Sigmoid colon (tissue), 7 donors: ENCODE data around the gene CCDC85B. TPM values are rescaled to one million over a fixed set of nuclear protein-coding genes. Genes with fewer than 3 reads are reported as not detected.

Experiments
- DNase-seq: peaks from one replicate; pipeline ENCODE4 v3.0.0-alpha.2; 2019
- H3K27ac ChIP-seq, 4 donors: fragments of 200-600 bp; sonication (generic); one replicate each; pipeline ENCODE4 v1.5.1; 2016 to 2019; ENCODE audit warnings: mild to moderate bottlenecking in 1 of 4
- H3K27me3 ChIP-seq, 3 donors: fragments of 200-600 bp; sonication (generic); one replicate each; pipeline ENCODE4 v1.5.1; 2019; ENCODE audit warnings: mild to moderate bottlenecking in 1 of 3
- H3K36me3 ChIP-seq, 4 donors: fragments of 200-600 bp; sonication (generic); one replicate each; pipeline ENCODE4 v1.5.1; 2016 to 2019
- H3K4me1 ChIP-seq, 4 donors: fragments of 200-600 bp; sonication (generic); one replicate each; pipeline ENCODE4 v1.5.1; 2017 to 2019
- H3K4me3 ChIP-seq, 4 donors: fragments of 200-600 bp; sonication (generic); one replicate each; pipeline ENCODE4 v1.5.1; 2017 to 2019; ENCODE audit warnings: mild to moderate bottlenecking in 2 of 4, moderate library complexity in 1 of 4
- H3K9me3 ChIP-seq, 4 donors: fragments of 200-600 bp in 3 of 4; sonication (generic) in 3 of 4; one replicate each; pipeline versions ENCODE4 v1.5.1 to v1.6.1; 2013 to 2019
- EP300 ChIP-seq, 4 donors: sonication (generic); formaldehyde crosslinking; IDR thresholded peaks; one replicate each; pipeline ENCODE4 v1.6.1; 2017; ENCODE audit warnings: antibody characterized with exemption in 4 of 4
- POLR2A ChIP-seq, 2 donors: fragments of 450-650 bp; IDR thresholded peaks; one replicate each; pipeline ENCODE4 v1.6.1; 2016; ENCODE audit warnings: antibody characterized with exemption in 2 of 2, mild to moderate bottlenecking in 2 of 2, moderate library complexity in 2 of 2
- POLR2AphosphoS5 ChIP-seq, 4 donors: sonication (generic); formaldehyde crosslinking; IDR thresholded peaks; one replicate each; pipeline ENCODE4 v1.6.1; 2017; ENCODE audit warnings: antibody characterized with exemption in 4 of 4
- WGBS, 2 donors: extraction: QIAGEN DNeasy Blood & Tissue Kit; methylation state at CpG; one replicate each; pipeline ENCODE4 v1.1.7; 2013; 5-methylcytosine and 5-hydroxymethylcytosine counted together
- intact Hi-C: fragments of 100-400 bp; cut with DNase I; formaldehyde crosslinking; loops from one replicate; pipeline ENCODE4 v1.15.1; 2023
- polyA plus RNA-seq, 3 donors: library from polyadenylated mRNA; stranded (reverse); fragments of 200-250 nt; gene quantifications; one replicate each; pipeline ENCODE4 v1.2.3, GENCODE V29; 2013
- total RNA-seq, 4 donors: library from RNA; depleted of rRNA; stranded (reverse); fragments of >200 nt; gene quantifications; one replicate each; pipeline ENCODE4 v1.1.0, GENCODE V29; 2016
- TF ChIP-seq, protein P1 (sequence below), 4 experiments: fragments of 450-650 bp in 3 of 4; fragments of 200-600 bp in 1 of 4; IDR thresholded peaks; one replicate each; pipeline ENCODE4 v1.5.1; 2016 to 2019; ENCODE audit warnings: antibody characterized with exemption in 4 of 4, mild to moderate bottlenecking in 3 of 4, moderate library complexity in 2 of 4
- donor health status: healthy with polysubstance abuse.
- donor health status: Bipolar disorder and iron deficiency.
- donor health status: healthy.

The CCDC85B gene
- total and polyA plus RNA-seq, 7 donors, result 4.2 to 73.6 (median 57.1) TPM

DNA sequence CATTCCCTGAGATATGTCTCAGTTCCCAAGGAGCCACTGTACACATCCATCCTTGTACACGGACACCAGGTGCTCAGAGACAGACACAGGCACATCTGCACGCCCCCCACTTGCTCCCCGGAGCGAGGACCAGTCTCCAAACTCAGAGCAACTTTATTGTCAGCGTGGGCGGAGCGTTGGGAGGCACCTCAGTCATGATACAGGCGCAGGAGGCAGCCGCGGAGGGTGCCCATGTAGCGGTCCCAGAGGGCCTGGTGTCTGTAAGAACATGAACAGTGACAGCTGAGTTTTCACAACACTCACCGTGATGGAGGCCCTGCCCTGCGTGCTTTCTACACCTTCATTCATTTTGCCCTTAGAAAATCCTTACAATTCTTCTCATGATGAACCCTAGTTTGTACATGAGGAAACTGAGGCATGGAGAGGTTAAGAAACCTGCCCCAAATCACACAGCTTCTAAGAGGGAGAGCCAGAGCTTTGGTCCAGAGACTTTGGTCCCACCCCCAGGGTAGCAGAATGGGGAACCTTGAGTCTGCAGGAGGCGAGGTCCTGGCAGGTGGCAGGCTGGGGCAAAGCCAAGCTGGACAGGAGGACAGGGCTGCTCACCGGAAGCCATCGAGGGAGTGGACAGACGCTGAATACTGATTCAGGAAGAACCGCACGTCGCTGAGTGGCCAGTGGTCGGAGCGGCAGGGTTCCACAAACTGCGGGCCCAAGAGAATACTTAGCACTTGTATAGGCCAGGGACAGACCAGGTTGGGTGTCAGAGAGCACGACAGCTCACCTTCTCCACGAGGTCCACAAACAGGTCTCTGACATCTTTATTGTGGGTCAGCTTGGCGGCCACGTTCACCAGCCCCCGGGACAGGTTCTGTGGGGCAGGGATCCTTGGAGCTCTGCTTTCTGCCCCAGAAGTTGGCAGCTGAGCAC is 6.4 kb upstream of the CCDC85B start:
- no peaks in the 10 kb centered on the region for H3K27me3 ChIP-seq
- TF ChIP-seq POLR2AphosphoS5 (IDR thresholded peaks at IDR 0.05) (no peak), POLR2A (IDR thresholded peaks at IDR 0.05) (no peak), EP300 (IDR thresholded peaks at IDR 0.05) (no peak)
- TF ChIP-seq, protein P1, sequence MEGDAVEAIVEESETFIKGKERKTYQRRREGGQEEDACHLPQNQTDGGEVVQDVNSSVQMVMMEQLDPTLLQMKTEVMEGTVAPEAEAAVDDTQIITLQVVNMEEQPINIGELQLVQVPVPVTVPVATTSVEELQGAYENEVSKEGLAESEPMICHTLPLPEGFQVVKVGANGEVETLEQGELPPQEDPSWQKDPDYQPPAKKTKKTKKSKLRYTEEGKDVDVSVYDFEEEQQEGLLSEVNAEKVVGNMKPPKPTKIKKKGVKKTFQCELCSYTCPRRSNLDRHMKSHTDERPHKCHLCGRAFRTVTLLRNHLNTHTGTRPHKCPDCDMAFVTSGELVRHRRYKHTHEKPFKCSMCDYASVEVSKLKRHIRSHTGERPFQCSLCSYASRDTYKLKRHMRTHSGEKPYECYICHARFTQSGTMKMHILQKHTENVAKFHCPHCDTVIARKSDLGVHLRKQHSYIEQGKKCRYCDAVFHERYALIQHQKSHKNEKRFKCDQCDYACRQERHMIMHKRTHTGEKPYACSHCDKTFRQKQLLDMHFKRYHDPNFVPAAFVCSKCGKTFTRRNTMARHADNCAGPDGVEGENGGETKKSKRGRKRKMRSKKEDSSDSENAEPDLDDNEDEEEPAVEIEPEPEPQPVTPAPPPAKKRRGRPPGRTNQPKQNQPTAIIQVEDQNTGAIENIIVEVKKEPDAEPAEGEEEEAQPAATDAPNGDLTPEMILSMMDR (IDR thresholded peaks at IDR 0.05), result no peak
- no peak overlapping the region for H3K4me3 ChIP-seq
- H3K36me3 ChIP-seq, result peaks cover 4 to 45% (median 15%) of the 10 kb centered on the region in 4 donors
- peak; percentile 65 for DNase-seq
- H3K27ac ChIP-seq, result peak overlapping the region in 3 of 4 donors; percentile 11 to 63 (median 52)
- WGBS, 2 donors, result 82 to 88% methylated on average over 28 of the region's 28 CpGs
- H3K9me3 ChIP-seq, result no peaks in the 10 kb centered on the region
- intact Hi-C loops, result loop anchor here (1.0 kb wide), 1 partner anchor 105 kb away; no protein-coding TSS in a partner anchor
- peaks cover 0 to 31% (median 28%) of the 10 kb centered on the region in 4 donors for H3K4me1 ChIP-seq

DNA sequence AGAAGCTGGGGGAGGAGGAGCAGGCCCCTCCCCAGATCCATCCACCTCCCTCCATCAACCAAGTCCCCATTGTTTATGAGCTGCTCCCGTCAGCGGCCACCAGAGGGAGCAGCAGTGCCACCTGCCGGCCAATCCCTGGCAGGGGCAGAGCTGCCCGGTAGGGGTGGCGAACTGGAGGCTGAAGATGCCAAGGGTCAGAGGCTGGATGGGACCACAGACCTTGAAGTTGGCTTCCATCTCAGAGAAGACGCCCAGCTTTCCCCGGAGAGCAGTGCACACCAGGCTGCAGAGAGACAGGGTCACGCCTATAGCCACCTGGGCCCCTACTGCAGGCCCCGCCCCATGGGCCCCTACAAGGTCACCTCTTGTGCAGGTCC is 5.8 kb upstream of the CCDC85B start:
- peak overlapping the region in 3 of 4 donors; percentile 20 to 63 (median 52) for H3K27ac ChIP-seq
- H3K27me3 ChIP-seq, result no peaks in the 10 kb centered on the region
- intact Hi-C loops, result loop anchor here (1.0 to 5.0 kb wide), 2 partner anchors 105 to 118 kb away; partner anchors contain the start of genes BANF1 and EIF1AD
- no peaks in the 10 kb centered on the region for H3K9me3 ChIP-seq
- TF ChIP-seq POLR2AphosphoS5 (IDR thresholded peaks at IDR 0.05) (peak in 3 of 4 donors; percentile 38 to 44 (median 42)), EP300 (IDR thresholded peaks at IDR 0.05) (no peak), POLR2A (IDR thresholded peaks at IDR 0.05) (no peak)
- TF ChIP-seq, protein P1 (IDR thresholded peaks at IDR 0.05), result peak; percentile 99 to 100 (median 99)
- no peak overlapping the region for H3K4me3 ChIP-seq
- peak; percentile 88 for DNase-seq
- 16 to 24% methylated on average over 9 of the region's 9 CpGs for WGBS, 2 donors
- H3K36me3 ChIP-seq, result peaks cover 4 to 45% (median 15%) of the 10 kb centered on the region in 4 donors
- H3K4me1 ChIP-seq, result peaks cover 0 to 38% (median 34%) of the 10 kb centered on the region in 4 donors

DNA sequence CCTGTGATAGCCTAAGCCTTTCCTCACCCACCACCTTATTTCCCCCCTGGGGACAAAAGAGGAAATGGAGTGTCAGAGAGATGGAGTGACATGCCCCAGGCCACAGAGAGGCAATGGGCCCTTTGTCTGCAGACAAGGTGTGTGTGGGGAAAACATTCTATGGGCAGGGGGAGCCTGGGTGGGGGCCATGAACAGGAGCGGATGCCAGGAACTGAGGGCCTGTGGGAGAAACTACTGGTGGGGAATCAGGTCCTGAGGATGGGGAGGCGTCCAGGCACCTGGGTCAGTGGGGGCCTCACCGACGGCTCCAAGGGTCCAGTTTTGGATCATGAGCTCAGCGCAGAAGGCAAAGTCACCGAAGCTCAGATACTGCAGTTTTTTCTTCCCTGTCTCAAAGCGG is 5.2 kb upstream of the CCDC85B start:
- Histone ChIP-seq H3K4me1 (peaks cover 0 to 43% (median 39%) of the 10 kb centered on the region in 4 donors), H3K36me3 (peaks cover 4 to 45% (median 15%) of the 10 kb centered on the region in 4 donors), H3K4me3 (no peak overlapping the region), H3K27ac (peak overlapping the region in 3 of 4 donors; percentile 20 to 63 (median 52)), H3K27me3 (no peaks in the 10 kb centered on the region), H3K9me3 (no peaks in the 10 kb centered on the region)
- WGBS, 2 donors, result 94 to 97% methylated on average over 7 of the region's 7 CpGs
- no peak for DNase-seq
- intact Hi-C loops, result loop anchor here (5.0 kb wide), 1 partner anchor 117 kb away; the partner anchor contains the start of genes BANF1 and EIF1AD
- TF ChIP-seq EP300 (IDR thresholded peaks at IDR 0.05) (no peak), POLR2A (IDR thresholded peaks at IDR 0.05) (no peak)

DNA sequence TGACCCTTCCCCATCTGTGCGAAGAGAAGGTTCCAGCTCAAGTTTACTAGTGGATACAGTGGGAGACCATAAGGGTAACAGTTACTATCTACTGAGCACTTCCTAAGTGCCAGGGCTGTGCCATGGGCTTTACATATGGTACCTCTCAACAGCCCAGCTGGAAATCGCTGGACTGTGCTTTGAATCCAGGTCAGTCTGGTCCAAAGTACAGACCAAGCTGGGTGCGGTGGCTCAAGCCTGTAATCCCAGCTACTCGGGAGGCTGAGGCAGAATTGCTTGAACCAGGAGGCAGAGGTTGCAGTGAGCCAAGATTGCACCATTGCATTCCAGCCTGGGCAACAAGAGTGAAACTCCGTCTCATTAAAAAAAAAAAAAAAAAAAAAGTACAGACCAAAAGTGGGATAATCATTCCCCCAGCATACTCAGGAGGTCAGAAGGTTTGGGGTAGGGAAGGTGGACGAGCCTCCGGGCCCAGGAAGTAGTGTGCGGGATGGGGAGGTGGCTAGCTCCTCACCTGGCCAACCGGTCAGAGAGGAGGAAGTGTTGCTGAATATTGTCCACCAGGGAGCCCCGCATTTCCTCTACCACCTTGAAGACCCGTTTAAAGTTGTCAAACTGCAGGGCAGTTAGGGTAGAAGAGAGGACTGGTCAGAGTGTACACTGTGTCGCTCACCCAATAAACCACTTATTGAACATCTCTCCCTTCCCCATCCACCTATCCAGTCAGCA is 4.5 kb upstream of the CCDC85B start:
- TF ChIP-seq, protein P1 (IDR thresholded peaks at IDR 0.05), result no peak
- Histone ChIP-seq H3K36me3 (peaks cover 4 to 45% (median 15%) of the 10 kb centered on the region in 4 donors), H3K27me3 (no peaks in the 10 kb centered on the region), H3K27ac (peak overlapping the region in 1 of 4 donors; percentile 52), H3K9me3 (no peaks in the 10 kb centered on the region), H3K4me3 (no peak overlapping the region), H3K4me1 (peaks cover 0 to 48% (median 40%) of the 10 kb centered on the region in 4 donors)
- DNase-seq, result no peak
- 81 to 90% methylated on average over 12 of the region's 12 CpGs for WGBS, 2 donors
- intact Hi-C loops, result loop anchor here (5.0 kb wide), 1 partner anchor 116 kb away; the partner anchor contains the start of genes BANF1 and EIF1AD
